Spinal cord (tissue), 10 donors: ENCODE measurements around the gene CCT6B. TPM values are rescaled to one million over a fixed set of nuclear protein-coding genes. Genes with fewer than 3 reads are reported as not detected.

ENCODE experiments used
- DNase-seq, 6 donors: peaks; one replicate each; pipeline versions ENCODE4 v3.0.0 to v3.0.0-alpha.2; 2013 to 2015; ENCODE audit warnings: low spot score in 6 of 6, low read depth in 4 of 6
- H3K27ac ChIP-seq: one replicate; pipeline ENCODE4 v1.5.1; 2013; ENCODE audit warnings: low read depth, low read length, control low read depth
- H3K27me3 ChIP-seq: one replicate; pipeline ENCODE4 v1.6.1; 2013; ENCODE audit warnings: low read length; ENCODE audit not compliant: control insufficient read depth, insufficient read depth
- H3K36me3 ChIP-seq: one replicate; pipeline ENCODE4 v1.6.1; 2013; ENCODE audit warnings: low read length; ENCODE audit not compliant: control insufficient read depth, insufficient read depth
- H3K4me1 ChIP-seq: one replicate; pipeline ENCODE4 v1.6.1; 2013; ENCODE audit warnings: low read length; ENCODE audit not compliant: control insufficient read depth, insufficient read depth
- H3K4me3 ChIP-seq: one replicate; pipeline ENCODE4 v1.5.1; 2013; ENCODE audit warnings: low read depth, low read length, control low read depth
- H3K9me3 ChIP-seq: one replicate; pipeline ENCODE4 v1.6.1; 2013; ENCODE audit warnings: low read length; ENCODE audit not compliant: control insufficient read depth, insufficient read depth
- WGBS: methylation state at CpG from one replicate; pipeline ENCODE4 v1.1.5; 2013; ENCODE audit warnings: missing lambda C conversion rate; ENCODE audit not compliant: insufficient coverage; 5-methylcytosine and 5-hydroxymethylcytosine counted together
- polyA plus RNA-seq, 2 donors: library from polyadenylated mRNA; unstranded; fragments of 120-200 nt; gene quantifications; one replicate each; pipeline ENCODE4 v1.2.1, GENCODE V29; 2013; ENCODE audit not compliant: insufficient read length in 2 of 2
- total RNA-seq, 2 donors: library from RNA; depleted of rRNA in 1 of 2; stranded (reverse); fragments of 120-200 nt in 1 of 2; fragments of >200 nt in 1 of 2; gene quantifications; one replicate each; pipeline versions ENCODE4 v1.2.3 to v1.2.4, GENCODE V29; 2013 to 2014
- donor health status: healthy.

Gene CCT6B
- total and polyA plus RNA-seq, 4 donors = 2.7 to 5.3 (median 4.7) TPM

- H3K27me3 ChIP-seq = peaks cover 2% of the 10 kb centered on the region
- H3K4me3 ChIP-seq = no peak overlapping the region
- no CpG with 5 or more reads among the region's 4 CpGs for WGBS
- H3K9me3 ChIP-seq = no peaks in the 10 kb centered on the region
- H3K4me1 ChIP-seq = peaks cover 16% of the 10 kb centered on the region
- no peaks in the 10 kb centered on the region for H3K36me3 ChIP-seq
- H3K27ac ChIP-seq = no peak overlapping the region
- DNase-seq = peak in 1 of 6 donors; percentile 64
These were observed 66.3 kb downstream of the CCT6B start for GRCh38 chr17:34894964-34895363.

- H3K4me1 ChIP-seq = peaks cover 11% of the 10 kb centered on the region
- no peak overlapping the region for H3K27ac ChIP-seq
- H3K4me3 ChIP-seq = no peak overlapping the region
- no peaks in the 10 kb centered on the region for H3K36me3 ChIP-seq
- H3K9me3 ChIP-seq = no peaks in the 10 kb centered on the region
- WGBS = 0% methylated on average over 2 of the region's 9 CpGs
- DNase-seq = peak in 5 of 6 donors; percentile 18 to 91 (median 44)
- peaks cover 2% of the 10 kb centered on the region for H3K27me3 ChIP-seq
These were observed 68.6 kb downstream of the CCT6B start for GRCh38 chr17:34892461-34893249.

- WGBS = no CpG with 5 or more reads among the region's 7 CpGs
- Histone ChIP-seq H3K9me3 (no peaks in the 10 kb centered on the region), H3K27ac (no peak overlapping the region), H3K36me3 (no peaks in the 10 kb centered on the region), H3K4me1 (peaks cover 8% of the 10 kb centered on the region), H3K27me3 (no peaks in the 10 kb centered on the region), H3K4me3 (no peak overlapping the region)
- no peak for DNase-seq
These were observed 74.4 kb downstream of the CCT6B start for GRCh38 chr17:34886831-34887230.

GRCh38 chr17:34885076-34885475 is 76.2 kb downstream of the CCT6B start:
- WGBS = no CpG with 5 or more reads among the region's 2 CpGs
- no peaks in the 10 kb centered on the region for H3K27me3 ChIP-seq
- H3K4me3 ChIP-seq = no peak overlapping the region
- no peak for DNase-seq
- no peaks in the 10 kb centered on the region for H3K36me3 ChIP-seq
- no peak overlapping the region for H3K27ac ChIP-seq
- no peaks in the 10 kb centered on the region for H3K9me3 ChIP-seq
- peaks cover 8% of the 10 kb centered on the region for H3K4me1 ChIP-seq

GRCh38 chr17:34884597-34884996 is 76.7 kb downstream of the CCT6B start:
- peaks cover 8% of the 10 kb centered on the region for H3K4me1 ChIP-seq
- no peaks in the 10 kb centered on the region for H3K27me3 ChIP-seq
- WGBS = 68% methylated on average over 5 of the region's 9 CpGs
- H3K36me3 ChIP-seq = no peaks in the 10 kb centered on the region
- DNase-seq = no peak
- H3K27ac ChIP-seq = no peak overlapping the region
- H3K4me3 ChIP-seq = no peak overlapping the region
- no peaks in the 10 kb centered on the region for H3K9me3 ChIP-seq

- Histone ChIP-seq H3K4me1 (peaks cover 8% of the 10 kb centered on the region), H3K36me3 (no peaks in the 10 kb centered on the region), H3K9me3 (no peaks in the 10 kb centered on the region), H3K4me3 (no peak overlapping the region), H3K27me3 (no peaks in the 10 kb centered on the region), H3K27ac (no peak overlapping the region)
- peak in 2 of 6 donors; percentile 12 to 79 for DNase-seq
- 22% methylated on average over 7 of the region's 12 CpGs for WGBS
These were observed 77.9 kb downstream of the CCT6B start for GRCh38 chr17:34883106-34884000.

GRCh38 chr17:34879146-34879545 is 82.1 kb downstream of the CCT6B start:
- peaks cover 8% of the 10 kb centered on the region for H3K4me1 ChIP-seq
- H3K4me3 ChIP-seq = no peak overlapping the region
- no peak overlapping the region for H3K27ac ChIP-seq
- H3K9me3 ChIP-seq = no peaks in the 10 kb centered on the region
- H3K27me3 ChIP-seq = no peaks in the 10 kb centered on the region
- no CpG with 5 or more reads among the region's 3 CpGs for WGBS
- peak in 1 of 6 donors; percentile 14 for DNase-seq
- no peaks in the 10 kb centered on the region for H3K36me3 ChIP-seq

Other genes with a start within 250 kb of the CCT6B start
- 10 to 100 TPM; 12.5 to 16.0 TPM for gene ZNF830, start 80 bp upstream of the CCT6B start, total RNA-seq
- 10 to 100 TPM; 21.0 to 24.7 TPM for gene ZNF830, start 80 bp upstream of the CCT6B start, polyA plus RNA-seq
- gene LIG3, start 19.1 kb upstream of the CCT6B start, total RNA-seq = 10 to 100 TPM; 31.1 to 37.0 TPM
- 10 to 100 TPM; 35.0 to 35.1 TPM for gene LIG3, start 19.1 kb upstream of the CCT6B start, polyA plus RNA-seq
- 10 to 100 TPM; 12.9 to 16.6 TPM for gene RFFL, start 102.2 kb upstream of the CCT6B start, total RNA-seq
- gene RFFL, start 102.2 kb upstream of the CCT6B start, polyA plus RNA-seq = 10 to 100 TPM; 23.0 to 28.1 TPM
- 1 to 10 TPM; 7.7 to 9.1 TPM for gene RAD51D, start 158.4 kb upstream of the CCT6B start, total RNA-seq
- gene RAD51D, start 158.4 kb upstream of the CCT6B start, polyA plus RNA-seq = 10 to 100 TPM; 16.4 to 19.7 TPM
- not detected for gene FNDC8, start 160.2 kb upstream of the CCT6B start, total RNA-seq
- gene FNDC8, start 160.2 kb upstream of the CCT6B start, polyA plus RNA-seq = under 1 TPM; 0.19 to 0.24 TPM
- 10 to 100 TPM; 14.2 to 14.3 TPM for gene NLE1, start 180.8 kb upstream of the CCT6B start, total RNA-seq
- gene NLE1, start 180.8 kb upstream of the CCT6B start, polyA plus RNA-seq = 10 to 100 TPM; 23.7 to 26.1 TPM
- gene UNC45B, start 186.4 kb upstream of the CCT6B start, total RNA-seq = under 1 TPM; 0.10 to 0.11 TPM
- under 1 TPM; 0.10 to 0.24 TPM for gene UNC45B, start 186.4 kb upstream of the CCT6B start, polyA plus RNA-seq
- not detected for gene SLC35G3, start 232.9 kb upstream of the CCT6B start, total RNA-seq
- not detected for gene SLC35G3, start 232.9 kb upstream of the CCT6B start, polyA plus RNA-seq